ENCODE results near the gene ATP6V1F.

Gene ATP6V1F

GRCh38 chr7:128826916-128827247, 35.8 kb upstream of the ATP6V1F start:
- peak; percentile 2 for DNase-seq (ENCODE audit: low read depth)
- H3K4me3 ChIP-seq (ENCODE audit: low read depth, low read length): no peak overlapping the region
- no peak for TF ChIP-seq CTCF (IDR thresholded peaks at IDR 0.05; ENCODE audit: control insufficient read depth, extremely low read depth, insufficient read depth)

- DNase-seq (ENCODE audit: low read depth): no peak
- TF ChIP-seq CTCF (IDR thresholded peaks at IDR 0.05; ENCODE audit: control insufficient read depth, extremely low read depth, insufficient read depth): no peak
- no peak overlapping the region for H3K4me3 ChIP-seq (ENCODE audit: low read depth, low read length)
These were observed 35.3 kb upstream of the ATP6V1F start for GRCh38 chr7:128827248-128827958.

GRCh38 chr7:128827971-128828711, 34.5 kb upstream of the ATP6V1F start:
- no peak for TF ChIP-seq CTCF (IDR thresholded peaks at IDR 0.05; ENCODE audit: control insufficient read depth, extremely low read depth, insufficient read depth)
- no peak overlapping the region for H3K4me3 ChIP-seq (ENCODE audit: low read depth, low read length)
- DNase-seq (ENCODE audit: low read depth): no peak

- no peak overlapping the region for H3K4me3 ChIP-seq (ENCODE audit: low read depth, low read length)
- peak; percentile 3 for DNase-seq (ENCODE audit: low read depth)
- TF ChIP-seq CTCF (IDR thresholded peaks at IDR 0.05; ENCODE audit: control insufficient read depth, extremely low read depth, insufficient read depth): no peak
These were observed 33.1 kb upstream of the ATP6V1F start for GRCh38 chr7:128829391-128830166.

- no peak for TF ChIP-seq CTCF (IDR thresholded peaks at IDR 0.05; ENCODE audit: control insufficient read depth, extremely low read depth, insufficient read depth)
- H3K4me3 ChIP-seq (ENCODE audit: low read depth, low read length): no peak within 1 kb of the TSS
- DNase-seq (ENCODE audit: low read depth): no peak
These were observed 32.2 kb upstream of the ATP6V1F start, which contains the start of gene FLNC for GRCh38 chr7:128830231-128831177. FLNC (plus strand) TSS chr7:128830406; CDS start chr7:128830638, 232 bp downstream.

Data from LNCaP clone FGC (cell line).